SU-DHL-6 (cell line): Measurements from ENCODE around the gene TREX2.

ENCODE experiments used
- H2AFZ ChIP-seq: fragments of 200-600 bp; sonication (generic); 2 replicates; pipeline ENCODE4 v1.6.1; 2014; ENCODE audit warnings: low read depth, mild to moderate bottlenecking, moderate library complexity, mixed read lengths, antibody characterized with exemption, low read length; ENCODE audit not compliant: severe bottlenecking
- H3F3A ChIP-seq: fragments of 200-600 bp; shearing (Covaris generic); 2 replicates; pipeline ENCODE4 v1.6.0; 2016; ENCODE audit warnings: antibody characterized with exemption, mild to moderate bottlenecking; ENCODE audit not compliant: insufficient read depth
- H3K27ac ChIP-seq: fragments of 200-600 bp; sonication (generic); 2 replicates; pipeline ENCODE4 v1.5.1; 2016; ENCODE audit warnings: low read depth, mild to moderate bottlenecking, low read length, moderate library complexity, mixed read lengths
- H3K27me3 ChIP-seq: fragments of 200-600 bp; sonication (generic), shearing (Covaris generic); 2 replicates; pipeline ENCODE4 v1.6.0; 2014; ENCODE audit warnings: mild to moderate bottlenecking, low read length
- H3K36me3 ChIP-seq: fragments of 200-600 bp; sonication (generic); 2 replicates; pipeline ENCODE4 v1.6.1; 2014; ENCODE audit warnings: mild to moderate bottlenecking, low read length, mixed read lengths
- H3K4me2 ChIP-seq: fragments of 300-600, 200-600 bp; shearing (Covaris generic), sonication (generic); 2 replicates; pipeline ENCODE4 v1.6.0; 2014; ENCODE audit warnings: low read length, low read depth, mild to moderate bottlenecking; ENCODE audit not compliant: poor library complexity, severe bottlenecking
- H3K4me3 ChIP-seq: fragments of 200-600 bp; sonication (generic); 2 replicates; pipeline ENCODE4 v1.5.1; 2014; ENCODE audit warnings: antibody characterized with exemption, low read length, mild to moderate bottlenecking, mixed read lengths; ENCODE audit not compliant: insufficient read depth, poor library complexity, severe bottlenecking
- H3K79me2 ChIP-seq: fragments of 200-600 bp; sonication (generic); 2 replicates; pipeline ENCODE4 v1.6.1; 2014; ENCODE audit warnings: mild to moderate bottlenecking, low read length, moderate library complexity; ENCODE audit not compliant: insufficient read depth
- H3K9ac ChIP-seq: fragments of 200-600 bp; sonication (generic); 2 replicates; pipeline ENCODE4 v1.7.0; 2014; ENCODE audit warnings: mild to moderate bottlenecking, low read length
- H3K9me2 ChIP-seq: fragments of 200-600 bp; sonication (generic); replicated peaks from 2 replicates; pipeline ENCODE4 v1.6.1; 2014; ENCODE audit warnings: low read length; ENCODE audit not compliant: insufficient read depth
- H3K9me3 ChIP-seq: fragments of 200-600 bp; sonication (generic); 2 replicates; pipeline ENCODE4 v1.6.1; 2014; ENCODE audit warnings: low read length, mixed read lengths; ENCODE audit not compliant: insufficient read depth
- H4K20me1 ChIP-seq: fragments of 200-600 bp; sonication (generic); 2 replicates; pipeline ENCODE4 v1.6.1; 2014; ENCODE audit warnings: low read depth, mild to moderate bottlenecking, antibody characterized with exemption, low read length, moderate library complexity, mixed read lengths
- CTCF ChIP-seq: fragments of 200-600 bp; sonication (generic); IDR thresholded peaks from one replicate; pipeline ENCODE4 v1.5.1; 2017; ENCODE audit warnings: antibody characterized with exemption, mild to moderate bottlenecking, low read length, moderate library complexity; ENCODE audit not compliant: insufficient read depth, poor library complexity, severe bottlenecking
- EZH2phosphoT487 ChIP-seq: fragments of 200-600 bp; sonication (generic), shearing (Covaris generic); conservative IDR thresholded peaks from 2 replicates; pipeline ENCODE4 v1.6.1; 2018; ENCODE audit warnings: mild to moderate bottlenecking, antibody characterized with exemption, low read length, moderate library complexity, mixed read lengths

Gene TREX2

GRCh38 chrX:153411255-153411987, 34.4 kb downstream of the TREX2 start, which contains the start of gene ZFP92:
ZFP92 (plus strand) TSS chrX:153411472; CDS start chrX:153418323, 6,851 bp downstream.
- H3K27ac ChIP-seq, result no peak within 1 kb of the TSS
- no peak within 1 kb of the TSS for H2AFZ ChIP-seq
- H4K20me1 ChIP-seq, result no peaks in the 10 kb centered on the region
- H3K36me3 ChIP-seq, result no peaks in the 10 kb centered on the region
- no peaks in the 10 kb centered on the region for H3K9me3 ChIP-seq
- no peaks in the 10 kb centered on the region for H3K9me2 ChIP-seq
- no peaks in the 10 kb centered on the region for H3K27me3 ChIP-seq
- H3K9ac ChIP-seq, result 0 out of 2 replicates have a peak within 1 kb of the TSS, but pooled peaks have one; percentile 20
- H3K79me2 ChIP-seq, result no peaks in the 10 kb centered on the region
- TF ChIP-seq EZH2phosphoT487, result no peak
- no peak for TF ChIP-seq CTCF
- H3K4me3 ChIP-seq, result no peak within 1 kb of the TSS
- no peaks in the 10 kb centered on the region for H3F3A ChIP-seq
- H3K4me2 ChIP-seq, result peak within 1 kb of the TSS; percentile 35

- no peaks in the 10 kb centered on the region for H3K9me2 ChIP-seq
- H3K4me2 ChIP-seq, result no peak overlapping the region
- H3K9ac ChIP-seq, result no peak overlapping the region
- H3K36me3 ChIP-seq, result no peaks in the 10 kb centered on the region
- no peak overlapping the region for H2AFZ ChIP-seq
- no peaks in the 10 kb centered on the region for H3K9me3 ChIP-seq
- H3K79me2 ChIP-seq, result no peaks in the 10 kb centered on the region
- no peaks in the 10 kb centered on the region for H3K27me3 ChIP-seq
- TF ChIP-seq CTCF (no peak), EZH2phosphoT487 (no peak)
- H3F3A ChIP-seq, result no peaks in the 10 kb centered on the region
- H3K27ac ChIP-seq, result no peak overlapping the region
- no peak overlapping the region for H3K4me3 ChIP-seq
- no peaks in the 10 kb centered on the region for H4K20me1 ChIP-seq
Measured at GRCh38 chrX:153410888-153411254, 35.0 kb downstream of the TREX2 start.

- Histone ChIP-seq H3K36me3 (no peaks in the 10 kb centered on the region), H3K9ac (no peak overlapping the region), H3K9me3 (no peaks in the 10 kb centered on the region), H3K27me3 (no peaks in the 10 kb centered on the region), H3F3A (no peaks in the 10 kb centered on the region), H3K4me2 (no peak overlapping the region), H2AFZ (no peak overlapping the region), H3K79me2 (no peaks in the 10 kb centered on the region), H3K27ac (no peak overlapping the region), H3K4me3 (no peak overlapping the region), H4K20me1 (no peaks in the 10 kb centered on the region), H3K9me2 (no peaks in the 10 kb centered on the region)
- TF ChIP-seq EZH2phosphoT487, result no peak
- no peak for TF ChIP-seq CTCF
Measured at GRCh38 chrX:153410373-153410772, 35.5 kb downstream of the TREX2 start.
